K562 (cell line): ENCODE data around the gene CBX1. TPM values are rescaled to one million over a fixed set of nuclear protein-coding genes. Genes with fewer than 3 reads are reported as not detected.

Experiments used
- ATAC-seq: fragments of 200-7000 bp; cut with Tn5 transposase; 3 replicates; pipeline ENCODE4 v1.9.1; 2020; ENCODE audit warnings: moderate library complexity
- BruUV-seq: library from RNA; stranded (reverse); fragments of 400-500 nt; replicated peaks from 2 replicates; lab custom pipeline; 2021; lab: Mats Ljungman, UMichigan
- CTCF ChIA-PET: fragments of 300-600 bp; formaldehyde crosslinking; extraction: SDS; loops from one replicate; lab custom pipeline; 2021; ENCODE audit warnings: low intra/inter-chr PET ratio; lab: Yijun Ruan, JAX
- POLR2A ChIA-PET: fragments of 300-600, 350-650 bp; sonication (Branson Sonifier 250); formaldehyde crosslinking; extraction: SDS; loops from one replicate; lab custom pipeline; 2021; ENCODE audit warnings: antibody characterized with exemption, inconsistent platforms; lab: Yijun Ruan, JAX
- DNase-seq, 4 experiments: peaks; one replicate each; pipeline versions ENCODE4 v3.0.0 to v3.0.0-alpha.2; 2011 to 2018; ENCODE audit warnings: low spot score in 3 of 4, mixed read lengths in 3 of 4; ENCODE audit errors: extremely low read depth in 1 of 4
- FAIRE-seq: peaks from 2 replicates; lab custom pipeline; 2011; peaks lifted over from hg19 to GRCh38; lab: Jason Lieb, UNC
- H2AFZ ChIP-seq: 2 replicates; pipeline ENCODE4 v1.6.0; 2011; ENCODE audit warnings: low read depth, low read length, control low read depth, inconsistent platforms
- H3K27ac ChIP-seq: fragments of 200-600 bp; 3 replicates; pipeline ENCODE4 v1.8.0; 2011; ENCODE audit warnings: low read depth, mild to moderate bottlenecking, control low read depth, inconsistent platforms, low read length, moderate library complexity, mixed read lengths; ENCODE audit errors: extremely low read depth
- H3K27me3 ChIP-seq, 2 experiments: fragments of 300-600 bp in 1 of 2; 2 replicates in 1 of 2; 3 replicates in 1 of 2; pipeline versions ENCODE4 v1.6.0 to v1.8.0; 2011; ENCODE audit warnings: inconsistent platforms in 2 of 2, low read length in 2 of 2, mild to moderate bottlenecking in 1 of 2, mixed read lengths in 1 of 2, moderate library complexity in 1 of 2; ENCODE audit not compliant: control insufficient read depth in 2 of 2, insufficient read depth in 2 of 2
- H3K36me3 ChIP-seq: fragments of 300-600 bp; 3 replicates; pipeline ENCODE4 v1.8.0; 2011; ENCODE audit warnings: mild to moderate bottlenecking, low read length, inconsistent platforms; ENCODE audit not compliant: control insufficient read depth, insufficient read depth
- H3K4me1 ChIP-seq, 2 experiments: fragments of 200-600 bp in 1 of 2; replicated peaks in 1 of 2; 2 replicates in 1 of 2; 3 replicates in 1 of 2; pipeline versions ENCODE4 v1.5.1 to v1.8.0; 2011; ENCODE audit warnings: inconsistent platforms in 2 of 2, low read length in 2 of 2, mild to moderate bottlenecking in 1 of 2, mixed read lengths in 1 of 2, moderate library complexity in 1 of 2; ENCODE audit not compliant: control insufficient read depth in 2 of 2, insufficient read depth in 2 of 2
- H3K4me2 ChIP-seq: 2 replicates; pipeline ENCODE4 v1.6.1; 2011; ENCODE audit warnings: low read length, control low read depth, inconsistent platforms, mixed read lengths; ENCODE audit not compliant: insufficient read depth
- H3K4me3 ChIP-seq: fragments of 200-600 bp; sonication (generic), shearing (Covaris generic); 2 replicates; pipeline ENCODE4 v1.5.1; 2016; ENCODE audit warnings: control low read depth, inconsistent platforms
- H3K79me2 ChIP-seq: fragments of 200-600 bp; 3 replicates; pipeline ENCODE4 v1.8.0; 2011; ENCODE audit warnings: low read length, inconsistent platforms; ENCODE audit not compliant: control insufficient read depth, insufficient read depth
- H3K9ac ChIP-seq, 2 experiments: 2 replicates each; pipeline versions ENCODE4 v1.6.0 to v1.6.1; 2011; ENCODE audit warnings: low read depth in 2 of 2, low read length in 2 of 2, control low read depth in 1 of 2, inconsistent platforms in 1 of 2, mild to moderate bottlenecking in 1 of 2, mixed read lengths in 1 of 2; ENCODE audit not compliant: insufficient read depth in 1 of 2
- H3K9me1 ChIP-seq: one replicate; pipeline ENCODE4 v1.6.0; 2011; ENCODE audit warnings: inconsistent platforms, mild to moderate bottlenecking, low read length, moderate library complexity; ENCODE audit not compliant: control insufficient read depth, insufficient read depth
- H3K9me3 ChIP-seq: replicated peaks from 2 replicates; pipeline ENCODE4 v1.5.1; 2011; ENCODE audit warnings: low read depth, low read length, inconsistent platforms; ENCODE audit not compliant: control insufficient read depth, insufficient read depth
- H4K20me1 ChIP-seq: replicated peaks from 2 replicates; pipeline ENCODE4 v1.6.1; 2011; ENCODE audit warnings: low read length, inconsistent platforms, mixed read lengths; ENCODE audit not compliant: control insufficient read depth, insufficient read depth
- ARID2 ChIP-seq: fragments of 450-650 bp; IDR thresholded peaks from 2 replicates; pipeline ENCODE4 v1.6.1; 2017; ENCODE audit warnings: antibody characterized with exemption, mild to moderate bottlenecking
- ATF1 ChIP-seq, 2 experiments: fragments of 450-650 bp in 1 of 2; IDR thresholded peaks; 2 replicates each; pipeline ENCODE4 v1.6.1; 2016; ENCODE audit warnings: missing compliant biosample characterization in 1 of 2, missing genetic modification characterization in 1 of 2
- CBX8 ChIP-seq: fragments of 200-600 bp; sonication (generic); IDR thresholded peaks from 2 replicates; pipeline ENCODE4 v1.6.1; 2012; ENCODE audit warnings: borderline replicate concordance, mixed run types, low read depth, mild to moderate bottlenecking, moderate library complexity, mixed read lengths, low read length, control low read depth, inconsistent platforms; ENCODE audit not compliant: poor library complexity, severe bottlenecking; ENCODE audit errors: extremely low read depth
- ETV6 ChIP-seq, 3 experiments: fragments of 150-350 bp in 1 of 3; sonication (generic) in 1 of 3; formaldehyde crosslinking in 1 of 3; IDR thresholded peaks; 2 replicates each; pipeline versions ENCODE4 v1.6.1 to v1.8.0; 2014 to 2022; ENCODE audit warnings: borderline replicate concordance in 2 of 3, low read depth in 2 of 3, antibody characterized with exemption in 1 of 3, low read length in 1 of 3, mild to moderate bottlenecking in 1 of 3, missing genetic modification reagents in 1 of 3
- FOXK2 ChIP-seq, 2 experiments: fragments of 450-650 bp; IDR thresholded peaks in 1 of 2; conservative IDR thresholded peaks in 1 of 2; 2 replicates each; pipeline ENCODE4 v1.6.1; 2016; ENCODE audit warnings: low read depth in 2 of 2, mild to moderate bottlenecking in 1 of 2
- GATAD2B ChIP-seq: fragments of 450-650 bp; IDR thresholded peaks from 2 replicates; pipeline ENCODE4 v1.6.1; 2017; ENCODE audit warnings: mild to moderate bottlenecking, borderline replicate concordance
- IRF1 ChIP-seq: sonication (generic); formaldehyde crosslinking; IDR thresholded peaks from 2 replicates; pipeline ENCODE4 v1.8.0; 2022; ENCODE audit warnings: missing genetic modification reagents, mild to moderate bottlenecking, borderline replicate concordance
- KDM1A ChIP-seq, 2 experiments: fragments of 450-650 bp; IDR thresholded peaks; 2 replicates each; pipeline ENCODE4 v1.6.1; 2016; ENCODE audit warnings: mild to moderate bottlenecking in 2 of 2
- KLF6 ChIP-seq: fragments of 250-450 bp; sonication (Bioruptor Pico); IDR thresholded peaks from 2 replicates; pipeline ENCODE4 v1.4.0; 2020; ENCODE audit warnings: mild to moderate bottlenecking, moderate library complexity, borderline replicate concordance
- NR4A1 ChIP-seq, 2 experiments: fragments of 250-450 bp in 1 of 2; fragments of 450-650 bp in 1 of 2; sonication (Bioruptor Pico) in 1 of 2; IDR thresholded peaks; 2 replicates each; pipeline versions ENCODE4 v1.4.0 to v1.6.1; 2016 to 2020; ENCODE audit warnings: mild to moderate bottlenecking in 2 of 2, missing compliant biosample characterization in 1 of 2, missing genetic modification characterization in 1 of 2, moderate library complexity in 1 of 2
- NRF1 ChIP-seq, 2 experiments: fragments of 450-650 bp; IDR thresholded peaks in 1 of 2; conservative IDR thresholded peaks in 1 of 2; 2 replicates each; pipeline ENCODE4 v1.6.1; 2014; ENCODE audit warnings: mild to moderate bottlenecking in 2 of 2
- SMARCE1 ChIP-seq: fragments of 450-650 bp; IDR thresholded peaks from 2 replicates; pipeline ENCODE4 v1.7.1; 2016; ENCODE audit warnings: mild to moderate bottlenecking
- WGBS: fragments of 100-300 bp; shearing (Covaris generic); methylation state at CpG from one replicate; pipeline ENCODE4 v1.1.6; 2016; ENCODE audit warnings: low coverage, mixed read lengths; ENCODE audit not compliant: insufficient coverage; ENCODE audit errors: missing lambda C conversion rate; 5-methylcytosine and 5-hydroxymethylcytosine counted together
- in situ Hi-C: fragments of 300-500 bp; cut with MboI; formaldehyde crosslinking; loops from 4 replicates; pipeline ENCODE4 v1.15.0; 2018; ENCODE audit warnings: inconsistent platforms, mixed read lengths
- intact Hi-C: fragments of 100-400 bp; cut with micrococcal nuclease; formaldehyde crosslinking; loops from 2 replicates; pipeline ENCODE4 v1.14.2; 2022
- polyA plus RNA-seq, 8 experiments: library from polyadenylated mRNA; depleted of rRNA in 4 of 8; stranded (reverse) in 5 of 8; unstranded in 3 of 8; fragments of >200 nt; fragmentation: Nextera tagmentation in 2 of 8; fragmentation: Illumina TruSeq in 1 of 8; extraction: Ambion mirVana in 2 of 8; extraction: Trizol in 1 of 8; gene quantifications; 2 replicates each; pipeline versions ENCODE4 v1.2.1 to v1.2.3, GENCODE V29; 2011 to 2014; ENCODE audit warnings: inconsistent platforms in 1 of 8, missing spikeins in 1 of 8
- total RNA-seq, 7 experiments: library from RNA; depleted of rRNA in 6 of 7; stranded (reverse); fragments of >200 nt in 6 of 7; fragmentation: Illumina TruSeq in 2 of 7; extraction: Trizol in 2 of 7; gene quantifications; 2 replicates each; pipeline versions ENCODE4 v1.2.1 to v1.2.3, GENCODE V29; 2011 to 2021; ENCODE audit warnings: low replicate concordance in 1 of 7
- TF ChIP-seq, protein P1 (sequence below): fragments of 250-450 bp; sonication (Bioruptor Pico); IDR thresholded peaks from 2 replicates; pipeline ENCODE4 v1.5.0; 2020; ENCODE audit warnings: mild to moderate bottlenecking, borderline replicate concordance
- TF ChIP-seq, protein P2 (sequence below): IDR thresholded peaks from 2 replicates; pipeline ENCODE4 v1.6.1; 2016; ENCODE audit warnings: missing genetic modification characterization, missing compliant biosample characterization

CBX1 gene
- total and polyA plus RNA-seq, 9 of the 15 experiments (the other 6 are each of a cell fraction or from before 2014, with no cell fraction given) = 10.6 to 95.7 (median 52.7) TPM

GRCh38 chr17:48149787-48150463, 48.6 kb upstream of the CBX1 start:
- FAIRE-seq (no peak), ATAC-seq (no peak), DNase-seq (no peak)
- H3K4me2 ChIP-seq = peak overlapping the region; percentile 33; the same call in 1 of the 2 replicates
- no peak overlapping the region for H3K27ac ChIP-seq
- ChIA-PET POLR2A (interaction anchor here (0.7 to 1.3 kb wide), 5 partner anchors 10 to 457 kb away, joined by 3 to 6 read pairs (median 4); partner anchors contain the start of gene SNX11), CTCF (no interaction called here)
- no peak overlapping the region for H3K4me3 ChIP-seq
- BruUV-seq = no TSS peak
- H4K20me1 ChIP-seq = no peaks in the 10 kb centered on the region
- H3K9ac ChIP-seq = no peak overlapping the region
- intact Hi-C loops (loop anchor here (5.0 kb wide), 3 partner anchors 67 to 187 kb away; no protein-coding TSS in a partner anchor), in situ Hi-C loops (no loop called here)
- no peaks in the 10 kb centered on the region for H3K9me3 ChIP-seq
- 7% methylated on average over 4 of the region's 4 CpGs for WGBS
- H3K36me3 ChIP-seq = no peaks in the 10 kb centered on the region
- peaks cover 8 to 27% of the 10 kb centered on the region in 2 experiments; a peak in 3 of 5 replicates for H3K27me3 ChIP-seq
- H3K9me1 ChIP-seq = no peaks in the 10 kb centered on the region
- no peak overlapping the region for H2AFZ ChIP-seq
- no peaks in the 10 kb centered on the region for H3K79me2 ChIP-seq
- H3K4me1 ChIP-seq = peaks cover 7 to 20% of the 10 kb centered on the region in 2 experiments; a peak in 4 of 5 replicates
- TF ChIP-seq SMARCE1 (no peak), IRF1 (CRISPR knock-in tag) (no peak), ATF1 (CRISPR knock-in tag; IDR thresholded peaks at IDR 0.05) (no peak), ATF1 (tag; IDR thresholded peaks at IDR 0.05) (no peak), CBX8 (peak; percentile 98), NRF1 (conservative IDR thresholded peaks at IDR 0.05 in 1 of 2, IDR thresholded peaks at IDR 0.05 in 1 of 2) (no peak), ARID2 (no peak), GATAD2B (no peak), FOXK2 (conservative IDR thresholded peaks at IDR 0.05 in 1 of 2, IDR thresholded peaks at IDR 0.05 in 1 of 2; ENCODE audit: low read depth in 2 of 2) (no peak), ETV6 (IDR thresholded peaks at IDR 0.05; ENCODE audit: borderline replicate concordance in 1 of 2, low read depth in 2 of 2, low read length in 1 of 2) (no peak), ETV6 (CRISPR knock-in tag; IDR thresholded peaks at IDR 0.05; ENCODE audit: borderline replicate concordance) (no peak), KLF6 (no peak), KDM1A (IDR thresholded peaks at IDR 0.05) (no peak), NR4A1 (CRISPR knock-in tag; IDR thresholded peaks at IDR 0.05) (no peak), NR4A1 (tag; IDR thresholded peaks at IDR 0.05) (no peak)
- TF ChIP-seq, protein P1, sequence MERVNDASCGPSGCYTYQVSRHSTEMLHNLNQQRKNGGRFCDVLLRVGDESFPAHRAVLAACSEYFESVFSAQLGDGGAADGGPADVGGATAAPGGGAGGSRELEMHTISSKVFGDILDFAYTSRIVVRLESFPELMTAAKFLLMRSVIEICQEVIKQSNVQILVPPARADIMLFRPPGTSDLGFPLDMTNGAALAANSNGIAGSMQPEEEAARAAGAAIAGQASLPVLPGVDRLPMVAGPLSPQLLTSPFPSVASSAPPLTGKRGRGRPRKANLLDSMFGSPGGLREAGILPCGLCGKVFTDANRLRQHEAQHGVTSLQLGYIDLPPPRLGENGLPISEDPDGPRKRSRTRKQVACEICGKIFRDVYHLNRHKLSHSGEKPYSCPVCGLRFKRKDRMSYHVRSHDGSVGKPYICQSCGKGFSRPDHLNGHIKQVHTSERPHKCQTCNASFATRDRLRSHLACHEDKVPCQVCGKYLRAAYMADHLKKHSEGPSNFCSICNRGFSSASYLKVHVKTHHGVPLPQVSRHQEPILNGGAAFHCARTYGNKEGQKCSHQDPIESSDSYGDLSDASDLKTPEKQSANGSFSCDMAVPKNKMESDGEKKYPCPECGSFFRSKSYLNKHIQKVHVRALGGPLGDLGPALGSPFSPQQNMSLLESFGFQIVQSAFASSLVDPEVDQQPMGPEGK (CRISPR knock-in tag) = no peak
- TF ChIP-seq, protein P2, sequence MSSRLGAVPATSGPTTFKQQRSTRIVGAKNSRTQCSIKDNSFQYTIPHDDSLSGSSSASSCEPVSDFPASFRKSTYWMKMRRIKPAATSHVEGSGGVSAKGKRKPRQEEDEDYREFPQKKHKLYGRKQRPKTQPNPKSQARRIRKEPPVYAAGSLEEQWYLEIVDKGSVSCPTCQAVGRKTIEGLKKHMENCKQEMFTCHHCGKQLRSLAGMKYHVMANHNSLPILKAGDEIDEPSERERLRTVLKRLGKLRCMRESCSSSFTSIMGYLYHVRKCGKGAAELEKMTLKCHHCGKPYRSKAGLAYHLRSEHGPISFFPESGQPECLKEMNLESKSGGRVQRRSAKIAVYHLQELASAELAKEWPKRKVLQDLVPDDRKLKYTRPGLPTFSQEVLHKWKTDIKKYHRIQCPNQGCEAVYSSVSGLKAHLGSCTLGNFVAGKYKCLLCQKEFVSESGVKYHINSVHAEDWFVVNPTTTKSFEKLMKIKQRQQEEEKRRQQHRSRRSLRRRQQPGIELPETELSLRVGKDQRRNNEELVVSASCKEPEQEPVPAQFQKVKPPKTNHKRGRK (tag) = peak; percentile 37; the same call in 1 of the 2 replicates
